ENCODE results near the gene S100A10.

- TF ChIP-seq CTCF (IDR thresholded peaks at IDR 0.05) (no peak), POLR2A (IDR thresholded peaks at IDR 0.05) (no peak)
Measured at GRCh38 chr1:151989211-151989862, 4.3 kb downstream of the S100A10 start.

Measured in heart left ventricle (tissue), 13 donors.